GM21737 (cell line): ENCODE measurements around the gene ARHGEF35.
"Not testable (repeated sequence)": the region's sequence is repeated elsewhere in the genome, so short reads cannot be mapped to it uniquely, and the experiment has no call there.

Source experiments
- ATAC-seq: cut with Tn5 transposase; IDR thresholded peaks from one replicate; pipeline ENCODE4 v1.9.1; 2021; ENCODE audit warnings: mild to moderate bottlenecking, moderate library complexity; ENCODE audit not compliant: unreplicated experiment

Gene ARHGEF35

DNA sequence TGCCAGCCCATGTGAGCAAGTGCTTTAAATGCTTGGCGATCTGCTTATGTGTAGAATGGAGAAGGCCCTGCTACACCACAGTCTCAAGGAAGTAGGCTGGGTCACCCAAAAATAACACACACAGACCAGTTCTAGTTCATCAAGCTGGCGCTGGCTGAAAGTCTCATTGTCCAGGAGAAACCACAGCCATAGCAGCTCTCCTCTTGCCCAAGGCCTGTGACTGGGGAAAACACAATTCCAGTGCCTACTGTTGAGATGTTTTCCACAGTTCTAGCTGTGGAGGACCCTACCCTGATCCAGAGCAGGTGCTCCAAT lies 16.5 kb downstream of the ARHGEF35 start:
- ATAC-seq, result peak; percentile 28

- ATAC-seq, result peak; percentile 92
These were observed 17.1 kb downstream of the ARHGEF35 start for GRCh38 chr7:144178380-144179164.

- ATAC-seq, result no peak
These were observed 21.0 kb downstream of the ARHGEF35 start for GRCh38 chr7:144174613-144175012.

- not testable (repeated sequence) for ATAC-seq
These were observed 23.9 kb downstream of the ARHGEF35 start for GRCh38 chr7:144171594-144172350.

- ATAC-seq, result no peak
These were observed 30.8 kb downstream of the ARHGEF35 start for GRCh38 chr7:144164784-144165183.

- ATAC-seq, result no peak
These were observed 36.8 kb downstream of the ARHGEF35 start for GRCh38 chr7:144158861-144159260.

DNA sequence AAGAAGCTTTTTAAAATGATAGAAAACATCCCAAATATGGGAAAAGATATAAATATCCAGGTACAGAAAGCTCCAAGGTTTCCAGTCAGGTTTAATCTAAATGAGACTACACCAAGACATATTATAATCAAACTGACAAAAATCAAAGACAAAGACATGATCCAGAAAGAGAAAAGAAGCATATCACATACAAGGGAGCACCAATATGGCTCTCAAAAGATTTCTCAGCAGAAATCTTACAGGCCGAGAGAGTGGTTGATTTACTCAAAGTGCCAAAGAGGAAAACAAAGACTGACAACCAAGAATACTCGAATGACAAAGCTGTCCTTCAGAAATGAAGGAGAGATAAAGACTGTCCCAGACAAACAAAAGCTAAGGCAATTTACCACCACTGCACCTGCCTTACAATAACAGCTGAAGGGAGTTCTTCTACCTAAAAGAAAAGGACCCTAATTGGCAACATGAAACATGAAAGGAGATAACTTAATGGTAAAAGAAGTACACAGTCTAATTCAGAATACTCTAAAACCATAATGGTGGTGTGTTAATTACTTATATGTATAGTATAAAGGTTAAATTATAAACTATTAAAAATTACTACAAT lies 47.3 kb downstream of the ARHGEF35 start:
- ATAC-seq, result no peak

GRCh38 chr7:144144426-144144825 lies 51.2 kb downstream of the ARHGEF35 start:
- ATAC-seq, result no peak

- no peak for ATAC-seq
These were observed 53.4 kb downstream of the ARHGEF35 start for GRCh38 chr7:144142187-144142586.

DNA sequence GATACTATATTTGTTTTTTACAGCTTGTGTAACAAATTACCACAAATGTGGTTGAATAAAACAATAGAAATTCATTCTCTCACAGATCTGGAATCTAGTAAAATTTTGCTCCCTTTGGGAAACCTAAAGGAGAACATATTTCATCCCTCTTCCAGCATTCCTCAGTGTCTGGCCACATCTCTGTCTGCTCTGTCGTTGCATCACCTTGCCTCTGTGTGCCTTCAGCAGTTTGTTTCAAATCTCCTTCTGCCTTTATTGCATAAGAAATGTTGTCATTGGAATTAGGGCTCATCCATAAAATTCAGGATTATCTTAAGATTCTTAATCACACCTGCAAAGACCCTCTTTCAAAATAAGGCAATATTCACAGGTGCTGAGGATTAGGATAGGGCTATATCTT lies 58.1 kb downstream of the ARHGEF35 start:
- no peak for ATAC-seq
